ENCODE measurements around the gene DCTPP1. TPM values are rescaled to one million over a fixed set of nuclear protein-coding genes. Genes with fewer than 3 reads are reported as not detected.

The DCTPP1 gene
- total RNA-seq, 1 experiment from 2014 or later, result 125 TPM

- no TSS peak for BruUV-seq (replicated peaks)
- CTCF ChIA-PET, result interaction anchor here (0.6 to 1.5 kb wide), 2 partner anchors 9 to 17 kb away, joined by 3 to 4 read pairs; no protein-coding TSS in a partner anchor
- H3K9me3 ChIP-seq (ENCODE audit: control insufficient read depth in 1 of 2, insufficient read depth in 1 of 2, low read depth in 1 of 2, low read length in 2 of 2), result no peaks in the 10 kb centered on the region
- no peaks in the 10 kb centered on the region for H3K27me3 ChIP-seq (ENCODE audit: insufficient read depth, low read length)
- no peaks in the 10 kb centered on the region for H3K9me2 ChIP-seq (ENCODE audit: insufficient read depth)
- no peak overlapping the region for H3K4me2 ChIP-seq (ENCODE audit: low read length)
- no peak for TF ChIP-seq REST (IDR thresholded peaks at IDR 0.05; ENCODE audit: low read depth)
- no peak for TF ChIP-seq CBX3 (IDR thresholded peaks at IDR 0.05; ENCODE audit: low read depth)
- no peak overlapping the region for H3K9ac ChIP-seq (ENCODE audit: low read length)
- no peaks in the 10 kb centered on the region for H3K79me2 ChIP-seq (ENCODE audit: insufficient read depth, low read length)
- no peak overlapping the region for H2AFZ ChIP-seq (ENCODE audit: low read depth, low read length, poor library complexity, severe bottlenecking)
- no peak for DNase-seq (ENCODE audit: low read depth, low spot score)
- RAD21 ChIA-PET (ENCODE audit: low non-redundant PET in 1 of 2, low total read pairs in 2 of 2, uncharacterized antibody in 2 of 2, unreplicated experiment in 2 of 2), result no interaction called here
- no peaks in the 10 kb centered on the region for H3K4me1 ChIP-seq (ENCODE audit: control insufficient read depth in 1 of 2, insufficient read depth in 2 of 2, low read length in 2 of 2)
- no peak overlapping the region for H3K27ac ChIP-seq (ENCODE audit: low read depth, low read length)
- H3K36me3 ChIP-seq (ENCODE audit: control insufficient read depth in 1 of 2, insufficient read depth in 2 of 2, low read length in 2 of 2), result no peaks in the 10 kb centered on the region
- ATAC-seq, result no peak
- no peak overlapping the region for H3K4me3 ChIP-seq (replicated peaks in 1 of 2; ENCODE audit: low read depth in 1 of 2, low read length in 2 of 2)
- intact Hi-C loops (cut with micrococcal nuclease), result no loop called here
- no peaks in the 10 kb centered on the region for H4K20me1 ChIP-seq (ENCODE audit: insufficient read depth)
- POLR2A ChIA-PET, result interaction anchor here (0.5 kb wide), 1 partner anchor 179 kb away, joined by 3 read pairs; no protein-coding TSS in a partner anchor
Measured at GRCh38 chr16:30458561-30459394, 28.9 kb upstream of the DCTPP1 start.
